Heart right ventricle (tissue), 16 donors: ENCODE measurements around the gene ZNF550. TPM values are rescaled to one million over a fixed set of nuclear protein-coding genes. Genes with fewer than 3 reads are reported as not detected.

ENCODE experiments used
- ATAC-seq, 8 donors: fragments of 200-7000 bp; cut with Tn5 transposase; one replicate each; pipeline ENCODE4 v1.9.1; 2020; ENCODE audit warnings: mild to moderate bottlenecking in 8 of 8, moderate library complexity in 8 of 8, moderate number of reproducible peaks in 1 of 8
- DNase-seq, 2 donors: peaks; one replicate each; pipeline ENCODE4 v3.0.0-alpha.2; 2020
- H3K27ac ChIP-seq, 10 donors: fragments of 200-600 bp; sonication (generic) in 2 of 10; one replicate each; pipeline versions ENCODE4 v1.5.0 to v1.8.0; 2020 to 2022; ENCODE audit warnings: mild to moderate bottlenecking in 3 of 10
- H3K27me3 ChIP-seq, 7 donors: fragments of 200-600 bp; one replicate each; pipeline ENCODE4 v1.8.0; 2021 to 2022; ENCODE audit warnings: mild to moderate bottlenecking in 2 of 7
- H3K36me3 ChIP-seq, 9 donors: fragments of 200-600 bp; sonication (generic) in 1 of 9; one replicate each; pipeline versions ENCODE4 v1.5.0 to v1.8.0; 2020 to 2022; ENCODE audit warnings: mild to moderate bottlenecking in 2 of 9
- H3K4me1 ChIP-seq, 9 donors: fragments of 200-600 bp; sonication (generic) in 1 of 9; one replicate each; pipeline versions ENCODE4 v1.5.0 to v1.8.0; 2020 to 2022; ENCODE audit warnings: mild to moderate bottlenecking in 4 of 9
- H3K4me3 ChIP-seq, 10 donors: fragments of 200-600 bp; sonication (generic) in 2 of 10; one replicate each; pipeline versions ENCODE4 v1.5.0 to v1.8.0; 2020 to 2022; ENCODE audit warnings: mild to moderate bottlenecking in 7 of 10, moderate library complexity in 2 of 10
- H3K9me3 ChIP-seq, 11 donors: fragments of 200-600 bp in 10 of 11; sonication (generic) in 2 of 11; one replicate each; pipeline versions ENCODE4 v1.5.0 to v1.8.0; 2013 to 2022; ENCODE audit warnings: mild to moderate bottlenecking in 2 of 11, control low read depth in 1 of 11, moderate library complexity in 1 of 11
- CTCF ChIP-seq, 9 donors: fragments of 200-600 bp; sonication (generic) in 2 of 9; IDR thresholded peaks; one replicate each; pipeline versions ENCODE4 v1.5.0 to v1.8.0; 2021 to 2022; ENCODE audit warnings: antibody characterized with exemption in 9 of 9, mild to moderate bottlenecking in 5 of 9, moderate library complexity in 1 of 9
- WGBS, 2 donors: extraction: QIAGEN DNeasy Blood & Tissue Kit; methylation state at CpG; one replicate each; pipeline ENCODE4 v1.1.7; 2013; ENCODE audit warnings: inconsistent platforms in 1 of 2; 5-methylcytosine and 5-hydroxymethylcytosine counted together
- intact Hi-C, 10 donors: fragments of 100-400 bp; cut with DNase I; formaldehyde crosslinking; loops; one replicate each; pipeline versions ENCODE4 v1.11.1 to v1.14.2; 2022
- polyA plus RNA-seq, 2 donors: library from polyadenylated mRNA; stranded (reverse); fragments of 200-250 nt; gene quantifications; one replicate each; pipeline ENCODE4 v1.2.3, GENCODE V29; 2013
- total RNA-seq, 10 donors: library from RNA; stranded (reverse); fragmentation: NEBNext Ultra II Directional in 3 of 10; extraction: Animal tissue kit (Norgen Biotek cat#: 25700) in 3 of 10; gene quantifications; one replicate each; pipeline versions ENCODE4 v1.2.1 to v1.2.4, GENCODE V29; 2021 to 2023
- donor health status: Arrhythmogenic right ventricular cardiomyopathy.
- donor health status: ischemic (EF 13 %, LVEDD 7.1; RV severe dilation, severe dysfunction).
- donor health status: healthy with polysubstance abuse.
- donor health status: DM: no; HTN: yes; CAD: no.
- donor health status: DM: no; HTN: no; CAD: no.
- donor health status: ischemic (EF 25% LVEDD 6.9; RV normal size, moderate dysfunction).
- donor health status: ischemic (EF 25% LVEDD 5.7; RV mildly dilated, moderate dysfunction).
- donor health status: healthy.
- donor health status: DM: yes; HTN: yes; CAD: no.
- donor health status: Ischemic cardiomyopathy.
- donor health status: ischemic (EF 35%, LVEDD 5.7; RV mildly dilated, moderate dysfunction).
- donor health status: nonischemic (EF 11% LVEDD 7.7; RV severe dilation, severe dysfunction).
- donor health status: DM: yes; HTN: yes; CAD: no.
- donor health status: PGD.
- donor health status: ischemic (EF 29% LVEDD 5.4; RV normal size, mild dysfunction).
- donor health status: nonischemic (EF 23%, LVEDD 6.1; RV moderate dilation, normal function).

Gene ZNF550
- total and polyA plus RNA-seq, 12 donors = 3.3 to 9.7 (median 7.3) TPM

GRCh38 chr19:57599377-57599760 is 39.7 kb upstream of the ZNF550 start:
- H3K4me3 ChIP-seq = peak overlapping the region; percentile 60 to 97 (median 83)
- H3K36me3 ChIP-seq = peaks cover 0 to 17% (median 0%) of the 10 kb centered on the region in 9 donors
- DNase-seq = no peak
- H3K27ac ChIP-seq = peak overlapping the region in 9 of 10 donors; percentile 41 to 84 (median 67)
- peaks cover 2 to 21% (median 10%) of the 10 kb centered on the region in 9 donors for H3K4me1 ChIP-seq
- intact Hi-C loops = loop anchor here in 2 of 10 donors (1.0 to 2.0 kb wide), 2 partner anchors 21 to 34 kb away; partner anchors contain the start of genes ZNF211 (in 1 of the 2) and ZNF416 (in 1 of the 2)
- peaks cover 0 to 68% (median 6%) of the 10 kb centered on the region in 11 donors for H3K9me3 ChIP-seq
- no peak for ATAC-seq
- H3K27me3 ChIP-seq = no peaks in the 10 kb centered on the region
- no peak for TF ChIP-seq CTCF (IDR thresholded peaks at IDR 0.05)
- 44 to 50% methylated on average over 8 of the region's 8 CpGs for WGBS, 2 donors

- DNase-seq = no peak
- peaks cover 5 to 22% (median 16%) of the 10 kb centered on the region in 9 donors for H3K4me1 ChIP-seq
- ATAC-seq = no peak
- no peaks in the 10 kb centered on the region for H3K27me3 ChIP-seq
- no peak overlapping the region for H3K27ac ChIP-seq
- H3K36me3 ChIP-seq = peaks cover 0 to 74% (median 41%) of the 10 kb centered on the region in 9 donors
- WGBS, 2 donors = 96 to 100% methylated on average over 1 of the region's 1 CpG
- no peak overlapping the region for H3K4me3 ChIP-seq
- no peak for TF ChIP-seq CTCF (IDR thresholded peaks at IDR 0.05)
- peaks cover 0 to 95% (median 63%) of the 10 kb centered on the region in 11 donors for H3K9me3 ChIP-seq
- intact Hi-C loops = loop anchor here in 1 of 10 donors (5.0 kb wide), 1 partner anchor 45 kb away; the partner anchor contains the start of gene ZNF211
These were observed 27.9 kb upstream of the ZNF550 start for GRCh38 chr19:57587529-57587928.

GRCh38 chr19:57583521-57584416 is 24.1 kb upstream of the ZNF550 start, which contains the start of gene ZIK1:
TSS of gene ZIK1 (plus strand) at chr19:57584145. CDS start at chr19:57584357, 212 bp downstream.
- DNase-seq (peak; percentile 88 to 96), ATAC-seq (peak; percentile 92 to 98 (median 96))
- Histone ChIP-seq H3K36me3 (peaks cover 0 to 36% (median 11%) of the 10 kb centered on the region in 9 donors), H3K4me1 (peaks cover 5 to 30% (median 20%) of the 10 kb centered on the region in 9 donors), H3K27ac (peak within 1 kb of the TSS in 9 of 10 donors; percentile 46 to 85 (median 74)), H3K4me3 (peak within 1 kb of the TSS; percentile 37 to 89 (median 76)), H3K9me3 (peaks cover 0 to 85% (median 26%) of the 10 kb centered on the region in 11 donors), H3K27me3 (no peaks in the 10 kb centered on the region)
- 1% methylated on average over 76 of the region's 76 CpGs for WGBS, 2 donors
- peak in 4 of 9 donors; percentile 29 to 48 (median 44) for TF ChIP-seq CTCF (IDR thresholded peaks at IDR 0.05)
- intact Hi-C loops = no loop called here

GRCh38 chr19:57583104-57583520 is 23.4 kb upstream of the ZNF550 start:
- intact Hi-C loops = no loop called here
- peak in 1 of 2 donors; percentile 9 for DNase-seq
- peaks cover 6 to 33% (median 24%) of the 10 kb centered on the region in 9 donors for H3K4me1 ChIP-seq
- ATAC-seq = no peak
- H3K27ac ChIP-seq = peak overlapping the region in 6 of 10 donors; percentile 46 to 85 (median 74)
- H3K36me3 ChIP-seq = peaks cover 0 to 30% (median 4%) of the 10 kb centered on the region in 9 donors
- peaks cover 0 to 79% (median 19%) of the 10 kb centered on the region in 11 donors for H3K9me3 ChIP-seq
- no peaks in the 10 kb centered on the region for H3K27me3 ChIP-seq
- TF ChIP-seq CTCF (IDR thresholded peaks at IDR 0.05) = no peak
- WGBS, 2 donors = 35 to 41% methylated on average over 21 of the region's 21 CpGs
- H3K4me3 ChIP-seq = peak overlapping the region; percentile 29 to 89 (median 76)
